GM12878 (cell line): Measurements from ENCODE around the gene ROBO1. TPM values are rescaled to one million over a fixed set of nuclear protein-coding genes. Genes with fewer than 3 reads are reported as not detected.

Source experiments
- ATAC-seq: fragments of 200-7000 bp; cut with Tn5 transposase; 3 replicates; pipeline ENCODE4 v1.9.1; 2020; ENCODE audit warnings: mild to moderate bottlenecking, moderate library complexity
- BruUV-seq: library from RNA; stranded (reverse); fragments of 400-500 nt; replicated peaks from 2 replicates; lab custom pipeline; 2021; lab: Mats Ljungman, UMichigan
- CTCF ChIA-PET: fragments of 300-600 bp; sonication (Branson Sonifier 250); formaldehyde crosslinking; extraction: SDS; loops from one replicate; lab custom pipeline; 2021; ENCODE audit warnings: inconsistent platforms; lab: Yijun Ruan, JAX
- POLR2A ChIA-PET: fragments of 350-600 bp; formaldehyde crosslinking; extraction: SDS; loops from one replicate; lab custom pipeline; 2021; ENCODE audit warnings: inconsistent platforms; lab: Charles Lee
- RAD21 ChIA-PET: fragments of 300-600 bp; sonication (Branson Sonifier 250); formaldehyde crosslinking; loops from one replicate; lab custom pipeline; 2023; ENCODE audit warnings: antibody characterized with exemption; ENCODE audit not compliant: unreplicated experiment; lab: Charles Lee
- SMC1A ChIA-PET: fragments of 300-600 bp; sonication (Branson Sonifier 250); formaldehyde crosslinking; loops from one replicate; lab custom pipeline; 2023; ENCODE audit not compliant: unreplicated experiment, uncharacterized antibody; lab: Charles Lee
- DNase-seq: peaks from one replicate; pipeline ENCODE4 v3.0.0-alpha.2; 2011; ENCODE audit warnings: low read depth, low spot score
- FAIRE-seq: peaks from 3 replicates; lab custom pipeline; 2011; peaks lifted over from hg19 to GRCh38; lab: Jason Lieb, UNC
- H2AFZ ChIP-seq: 2 replicates; pipeline ENCODE4 v1.6.0; 2011; ENCODE audit warnings: low read depth, low read length, control low read depth; ENCODE audit not compliant: control insufficient read depth
- H3K27ac ChIP-seq: 2 replicates; pipeline ENCODE4 v1.5.1; 2011; ENCODE audit warnings: control low read depth; ENCODE audit not compliant: control insufficient read depth, insufficient read depth
- H3K27me3 ChIP-seq, 2 experiments: replicated peaks in 1 of 2; 2 replicates each; pipeline versions ENCODE4 v1.6.0 to v1.6.1; 2011; ENCODE audit warnings: low read length in 1 of 2; ENCODE audit not compliant: control insufficient read depth in 2 of 2, insufficient read depth in 2 of 2
- H3K36me3 ChIP-seq, 2 experiments: 2 replicates each; pipeline ENCODE4 v1.5.1; 2011; ENCODE audit warnings: low read length in 1 of 2; ENCODE audit not compliant: control insufficient read depth in 2 of 2, insufficient read depth in 2 of 2
- H3K4me1 ChIP-seq: 2 replicates; pipeline ENCODE4 v1.6.1; 2011; ENCODE audit warnings: mild to moderate bottlenecking, low read length, moderate library complexity, mixed read lengths; ENCODE audit not compliant: control insufficient read depth, insufficient read depth
- H3K4me2 ChIP-seq: 2 replicates; pipeline ENCODE4 v1.6.0; 2011; ENCODE audit warnings: control low read depth; ENCODE audit not compliant: control insufficient read depth, insufficient read depth
- H3K4me3 ChIP-seq: fragments of 200-600 bp; sonication (generic); 2 replicates; pipeline ENCODE4 v1.5.1; 2016
- H3K79me2 ChIP-seq: 2 replicates; pipeline ENCODE4 v1.6.0; 2011; ENCODE audit warnings: low read length; ENCODE audit not compliant: control insufficient read depth, insufficient read depth
- H3K9ac ChIP-seq: 2 replicates; pipeline ENCODE4 v1.8.0; 2011; ENCODE audit warnings: low read length, control low read depth, mixed read lengths; ENCODE audit not compliant: control insufficient read depth, insufficient read depth
- H3K9me3 ChIP-seq: replicated peaks from 3 replicates; pipeline ENCODE4 v1.5.1; 2011; ENCODE audit warnings: mild to moderate bottlenecking, low read length; ENCODE audit not compliant: control insufficient read depth, insufficient read depth
- H4K20me1 ChIP-seq: 2 replicates; pipeline ENCODE4 v1.6.0; 2011; ENCODE audit not compliant: control insufficient read depth, insufficient read depth
- BCL11A ChIP-seq: IDR thresholded peaks from 2 replicates; pipeline ENCODE4 v1.6.1; 2011; ENCODE audit warnings: low read depth, low read length
- GABPA ChIP-seq: IDR thresholded peaks from 2 replicates; pipeline ENCODE4 v1.6.1; 2014; ENCODE audit warnings: antibody characterized with exemption, low read depth, mild to moderate bottlenecking, inconsistent platforms
- MEF2B ChIP-seq: fragments of 450-650 bp; IDR thresholded peaks from 2 replicates; pipeline ENCODE4 v1.6.1; 2018; ENCODE audit warnings: mild to moderate bottlenecking, moderate library complexity; ENCODE audit not compliant: partially characterized antibody, poor library complexity, severe bottlenecking
- RB1 ChIP-seq: fragments of 450-650 bp; formaldehyde crosslinking; IDR thresholded peaks from 2 replicates; pipeline ENCODE4 v1.6.1; 2017; ENCODE audit warnings: mild to moderate bottlenecking, borderline replicate concordance
- SMAD1 ChIP-seq: fragments of 450-650 bp; IDR thresholded peaks from 2 replicates; pipeline ENCODE4 v1.6.1; 2018; ENCODE audit warnings: mild to moderate bottlenecking, low read depth; ENCODE audit not compliant: partially characterized antibody
- SMARCA5 ChIP-seq: fragments of 450-650 bp; IDR thresholded peaks from 2 replicates; pipeline ENCODE4 v1.6.1; 2017; ENCODE audit warnings: mild to moderate bottlenecking
- SMC3 ChIP-seq: IDR thresholded peaks from 2 replicates; pipeline ENCODE4 v1.6.1; 2011; ENCODE audit warnings: low read length, improper control_type of control experiment, borderline replicate concordance
- ZNF217 ChIP-seq: fragments of 450-650 bp; IDR thresholded peaks from 2 replicates; pipeline ENCODE4 v1.6.1; 2017; ENCODE audit warnings: antibody characterized with exemption, mild to moderate bottlenecking
- ZSCAN29 ChIP-seq: fragments of 450-650 bp; IDR thresholded peaks from 2 replicates; pipeline ENCODE4 v1.6.1; 2017; ENCODE audit warnings: mild to moderate bottlenecking, moderate library complexity
- WGBS: methylation state at CpG from one replicate; pipeline ENCODE4 v1.1.6; 2016; ENCODE audit warnings: low lambda C conversion rate; ENCODE audit not compliant: insufficient replicate concordance, insufficient coverage; ENCODE audit errors: missing lambda C conversion rate; 5-methylcytosine and 5-hydroxymethylcytosine counted together
- in situ Hi-C: fragments of 300-500 bp; cut with MboI; formaldehyde crosslinking; loops from 9 replicates; pipeline ENCODE4 v1.14.3; 2018; ENCODE audit warnings: mixed read lengths
- intact Hi-C: fragments of 100-400 bp; cut with micrococcal nuclease; formaldehyde crosslinking; loops from one replicate; pipeline ENCODE4 v1.14.2; 2022; ENCODE audit not compliant: unreplicated experiment
- polyA plus RNA-seq, 11 experiments: library from polyadenylated mRNA; depleted of rRNA in 4 of 11; unstranded in 6 of 11; stranded (reverse) in 5 of 11; fragments of >200 nt; fragmentation: Nextera tagmentation in 4 of 11; fragmentation: Illumina TruSeq in 1 of 11; extraction: Ambion mirVana in 4 of 11; extraction: Trizol in 1 of 11; gene quantifications; 1 replicate in 1 of 11; 2 replicates in 10 of 11; pipeline versions ENCODE4 v1.2.1 to v1.2.3, GENCODE V29; 2011 to 2016; ENCODE audit warnings: inconsistent platforms in 2 of 11, missing spikeins in 2 of 11, low read depth in 1 of 11
- total RNA-seq, 4 experiments: library from RNA; depleted of rRNA in 3 of 4; stranded (reverse); fragments of >200 nt in 3 of 4; fragmentation: Illumina TruSeq in 1 of 4; extraction: Trizol in 1 of 4; gene quantifications; 2 replicates each; pipeline versions ENCODE4 v1.2.1 to v1.2.3, GENCODE V29; 2013 to 2021
- TF ChIP-seq, protein P1 (sequence below): fragments of 450-650 bp; IDR thresholded peaks from 2 replicates; pipeline ENCODE4 v1.6.1; 2018; ENCODE audit warnings: mild to moderate bottlenecking, low read depth, moderate library complexity; ENCODE audit not compliant: partially characterized antibody

The ROBO1 gene
- total and polyA plus RNA-seq, 10 of the 15 experiments (the other 5 are each of a cell fraction or from before 2014, with no cell fraction given): 0.29 to 46.5 (median 1.2) TPM

- no peak overlapping the region for H3K4me2 ChIP-seq
- SMC1A ChIA-PET: no interaction called here
- no peak for DNase-seq
- TF ChIP-seq GABPA (no peak), SMARCA5 (no peak), ZSCAN29 (no peak), MEF2B (no peak), RB1 (no peak), SMAD1 (no peak), BCL11A (no peak), ZNF217 (no peak), SMC3 (no peak)
- TF ChIP-seq, protein P1, sequence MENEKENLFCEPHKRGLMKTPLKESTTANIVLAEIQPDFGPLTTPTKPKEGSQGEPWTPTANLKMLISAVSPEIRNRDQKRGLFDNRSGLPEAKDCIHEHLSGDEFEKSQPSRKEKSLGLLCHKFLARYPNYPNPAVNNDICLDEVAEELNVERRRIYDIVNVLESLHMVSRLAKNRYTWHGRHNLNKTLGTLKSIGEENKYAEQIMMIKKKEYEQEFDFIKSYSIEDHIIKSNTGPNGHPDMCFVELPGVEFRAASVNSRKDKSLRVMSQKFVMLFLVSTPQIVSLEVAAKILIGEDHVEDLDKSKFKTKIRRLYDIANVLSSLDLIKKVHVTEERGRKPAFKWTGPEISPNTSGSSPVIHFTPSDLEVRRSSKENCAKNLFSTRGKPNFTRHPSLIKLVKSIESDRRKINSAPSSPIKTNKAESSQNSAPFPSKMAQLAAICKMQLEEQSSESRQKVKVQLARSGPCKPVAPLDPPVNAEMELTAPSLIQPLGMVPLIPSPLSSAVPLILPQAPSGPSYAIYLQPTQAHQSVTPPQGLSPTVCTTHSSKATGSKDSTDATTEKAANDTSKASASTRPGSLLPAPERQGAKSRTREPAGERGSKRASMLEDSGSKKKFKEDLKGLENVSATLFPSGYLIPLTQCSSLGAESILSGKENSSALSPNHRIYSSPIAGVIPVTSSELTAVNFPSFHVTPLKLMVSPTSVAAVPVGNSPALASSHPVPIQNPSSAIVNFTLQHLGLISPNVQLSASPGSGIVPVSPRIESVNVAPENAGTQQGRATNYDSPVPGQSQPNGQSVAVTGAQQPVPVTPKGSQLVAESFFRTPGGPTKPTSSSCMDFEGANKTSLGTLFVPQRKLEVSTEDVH: no peak
- H3K9ac ChIP-seq: no peak overlapping the region
- no peaks in the 10 kb centered on the region for H4K20me1 ChIP-seq
- POLR2A ChIA-PET: no interaction called here
- no TSS peak for BruUV-seq
- no peaks in the 10 kb centered on the region for H3K4me1 ChIP-seq
- 7% methylated on average over 3 of the region's 3 CpGs for WGBS
- no peaks in the 10 kb centered on the region for H3K9me3 ChIP-seq
- H3K79me2 ChIP-seq: no peaks in the 10 kb centered on the region
- FAIRE-seq: no peak
- RAD21 ChIA-PET: no interaction called here
- intact Hi-C loops (no loop called here), in situ Hi-C loops (no loop called here)
- no peak overlapping the region for H3K27ac ChIP-seq
- no peak overlapping the region for H2AFZ ChIP-seq
- no peak overlapping the region for H3K4me3 ChIP-seq
- no peaks in the 10 kb centered on the region for H3K27me3 ChIP-seq
- CTCF ChIA-PET: no interaction called here
- ATAC-seq: no peak
- H3K36me3 ChIP-seq: no peaks in the 10 kb centered on the region
These were observed 105.9 kb downstream of the ROBO1 start for GRCh38 chr3:79661896-79662295.
